Measurements from ENCODE around the gene ZAP70. TPM values are rescaled to one million over a fixed set of nuclear protein-coding genes. Genes with fewer than 3 reads are reported as not detected.

Gene ZAP70
- total and polyA plus RNA-seq, 2 of the 13 experiments (the other 11 are each of a cell fraction or from before 2014, with no cell fraction given): 0.51 to 4.0 TPM

- no peak for DNase-seq (ENCODE audit: low spot score)
- H4K20me1 ChIP-seq (ENCODE audit: insufficient read depth, low read length): no peaks in the 10 kb centered on the region
Measured at GRCh38 chr2:97708608-97709007, 4.8 kb upstream of the ZAP70 start.

More at GRCh38 chr2:97708608-97709007, 4.8 kb upstream of the ZAP70 start:
- Histone ChIP-seq H3K79me2 (ENCODE audit: insufficient read depth, low read length) (no peaks in the 10 kb centered on the region), H3K36me3 (replicated peaks in 1 of 2; ENCODE audit: control insufficient read depth in 1 of 2, insufficient read depth in 2 of 2, low read length in 2 of 2) (no peaks in the 10 kb centered on the region), H3K27ac (ENCODE audit: extremely low read length, insufficient read depth, low read length) (no peak overlapping the region), H3K27me3 (ENCODE audit: control insufficient read depth in 1 of 2, insufficient read depth in 2 of 2, low read length in 2 of 2) (peaks cover 4 to 18% of the 10 kb centered on the region in 2 experiments), H3K9ac (ENCODE audit: insufficient read depth, low read depth, low read length) (no peak overlapping the region), H3K4me3 (replicated peaks in 1 of 3; ENCODE audit: insufficient read depth in 1 of 3, low read depth in 2 of 3, low read length in 3 of 3) (no peak overlapping the region), H3K9me3 (ENCODE audit: low read length) (no peaks in the 10 kb centered on the region), H3K4me2 (ENCODE audit: low read depth, low read length) (no peak overlapping the region), H2AFZ (ENCODE audit: low read length) (no peak overlapping the region), H3K4me1 (ENCODE audit: insufficient read depth, low read length) (peaks cover 19% of the 10 kb centered on the region)
- FAIRE-seq (no peak), ATAC-seq (no peak)
- intact Hi-C loops (cut with micrococcal nuclease; ENCODE audit: unreplicated experiment): no loop called here
- ChIA-PET POLR2A (no interaction called here), CTCF (ENCODE audit: low intra/inter-chr PET ratio, low total read pairs) (no interaction called here)
- TF ChIP-seq FOXM1 (CRISPR knock-in tag; IDR thresholded peaks at IDR 0.05): no peak
- no peak for TF ChIP-seq ZFP82 (CRISPR knock-in tag; IDR thresholded peaks at IDR 0.05; ENCODE audit: borderline replicate concordance)
- TF ChIP-seq ZNF3 (CRISPR knock-in tag; IDR thresholded peaks at IDR 0.05): no peak
- TF ChIP-seq DBP (CRISPR knock-in tag; IDR thresholded peaks at IDR 0.05; ENCODE audit: not compliant biosample characterization): no peak
- TF ChIP-seq ZBTB8A (CRISPR knock-in tag; IDR thresholded peaks at IDR 0.05; ENCODE audit: borderline replicate concordance, low read depth): no peak
- no peak for TF ChIP-seq BCL6 (CRISPR knock-in tag; IDR thresholded peaks at IDR 0.05)
- no peak for TF ChIP-seq ZFP62 (CRISPR knock-in tag; IDR thresholded peaks at IDR 0.05)
- TF ChIP-seq NFRKB (IDR thresholded peaks at IDR 0.05): no peak
- TF ChIP-seq DZIP1 (CRISPR knock-in tag; IDR thresholded peaks at IDR 0.05): no peak
- TF ChIP-seq PLRG1 (conservative IDR thresholded peaks at IDR 0.05): no peak
- TF ChIP-seq ZMAT3 (CRISPR knock-in tag; conservative IDR thresholded peaks at IDR 0.05): no peak
- no peak for TF ChIP-seq ELF4 (CRISPR knock-in tag; IDR thresholded peaks at IDR 0.05; ENCODE audit: borderline replicate concordance)
- no peak for TF ChIP-seq ZNF543 (CRISPR knock-in tag; IDR thresholded peaks at IDR 0.05)
- no peak for TF ChIP-seq ZBTB42 (CRISPR knock-in tag; IDR thresholded peaks at IDR 0.05)
- no peak for TF ChIP-seq ZBED4 (CRISPR knock-in tag; IDR thresholded peaks at IDR 0.05; ENCODE audit: borderline replicate concordance)
- BruUV-seq (replicated peaks): no TSS peak
- in situ Hi-C loops (cut with HindIII; ENCODE audit: extremely low pct_ligation_motif_present, low pct_unique_long_range_greater_than_20kb): loop anchor here (10.0 kb wide), 1 partner anchor 676 kb away; no protein-coding TSS in a partner anchor
- 69% methylated on average over 8 of the region's 8 CpGs for WGBS (ENCODE audit: low lambda C conversion rate)
